HepG2 (cell line): ENCODE data around the gene XAF1. TPM values are rescaled to one million over a fixed set of nuclear protein-coding genes. Genes with fewer than 3 reads are reported as not detected.

Source experiments
- ATF7 ChIP-seq, 2 experiments: fragments of 450-650 bp in 1 of 2; sonication (generic) in 1 of 2; formaldehyde crosslinking in 1 of 2; IDR thresholded peaks; 2 replicates each; pipeline versions ENCODE4 v1.4.0 to v1.6.1; 2016 to 2020; ENCODE audit warnings: antibody characterized with exemption in 1 of 2, mild to moderate bottlenecking in 1 of 2, missing genetic modification reagents in 1 of 2
- ATM ChIP-seq: fragments of 450-650 bp; IDR thresholded peaks from 2 replicates; pipeline ENCODE4 v1.7.1; 2017; ENCODE audit warnings: mild to moderate bottlenecking, borderline replicate concordance
- ATRX ChIP-seq: sonication (generic); formaldehyde crosslinking; IDR thresholded peaks from 2 replicates; pipeline ENCODE4 v1.4.0; 2020; ENCODE audit warnings: missing genetic modification reagents, borderline replicate concordance
- BRCA1 ChIP-seq: sonication (generic); formaldehyde crosslinking; IDR thresholded peaks from 2 replicates; pipeline ENCODE4 v1.4.0; 2020; ENCODE audit warnings: missing genetic modification reagents
- EED ChIP-seq: sonication (generic); formaldehyde crosslinking; IDR thresholded peaks from 2 replicates; pipeline ENCODE4 v1.5.0; 2020; ENCODE audit warnings: mild to moderate bottlenecking, missing genetic modification reagents
- HMGA1 ChIP-seq: sonication (generic); formaldehyde crosslinking; conservative IDR thresholded peaks from 2 replicates; pipeline ENCODE4 v1.4.0; 2020; ENCODE audit warnings: missing genetic modification reagents
- HNRNPLL ChIP-seq: fragments of 200-400 bp; formaldehyde crosslinking; IDR thresholded peaks from 2 replicates; pipeline ENCODE4 v1.6.1; 2017; ENCODE audit warnings: mild to moderate bottlenecking, low read depth, low read length; ENCODE audit not compliant: poor library complexity, severe bottlenecking
- KAT8 ChIP-seq: IDR thresholded peaks from 2 replicates; pipeline ENCODE4 v1.6.1; 2016; ENCODE audit warnings: missing genetic modification reagents, missing compliant biosample characterization
- KDM3A ChIP-seq: IDR thresholded peaks from 2 replicates; pipeline ENCODE4 v1.6.1; 2018; ENCODE audit warnings: low read depth, missing compliant biosample characterization
- MATR3 ChIP-seq: sonication (generic); formaldehyde crosslinking; IDR thresholded peaks from 2 replicates; pipeline ENCODE4 v1.4.0; 2020; ENCODE audit warnings: missing genetic modification reagents
- MAX ChIP-seq: IDR thresholded peaks from 2 replicates; pipeline ENCODE4 v1.6.1; 2012; ENCODE audit warnings: inconsistent platforms
- MLX ChIP-seq: IDR thresholded peaks from 2 replicates; pipeline ENCODE4 v1.6.1; 2016
- NPAS2 ChIP-seq: sonication (generic); formaldehyde crosslinking; IDR thresholded peaks from 2 replicates; pipeline ENCODE4 v1.8.0; 2022; ENCODE audit warnings: mild to moderate bottlenecking, missing genetic modification reagents, borderline replicate concordance
- NR2F6 ChIP-seq, 2 experiments: IDR thresholded peaks; 2 replicates each; pipeline ENCODE4 v1.6.1; 2016; ENCODE audit warnings: antibody characterized with exemption in 1 of 2, mild to moderate bottlenecking in 1 of 2
- RBFOX2 ChIP-seq: fragments of 200-400 bp; formaldehyde crosslinking; IDR thresholded peaks from 2 replicates; pipeline ENCODE4 v1.6.1; 2017; ENCODE audit warnings: low read depth, mild to moderate bottlenecking, low read length
- SRF ChIP-seq: IDR thresholded peaks from 2 replicates; pipeline ENCODE4 v1.6.1; 2011; ENCODE audit warnings: mild to moderate bottlenecking, low read depth, low read length, moderate library complexity
- SRSF4 ChIP-seq: fragments of 200-400 bp; formaldehyde crosslinking; IDR thresholded peaks from one replicate; pipeline ENCODE4 v1.6.1; 2018; ENCODE audit warnings: mild to moderate bottlenecking, low read depth, low read length, moderate library complexity; ENCODE audit not compliant: poor library complexity, severe bottlenecking
- YEATS4 ChIP-seq: sonication (generic); formaldehyde crosslinking; IDR thresholded peaks from 2 replicates; pipeline ENCODE4 v1.4.0; 2020; ENCODE audit warnings: missing genetic modification reagents, borderline replicate concordance
- ZBTB7B ChIP-seq: sonication (generic); formaldehyde crosslinking; IDR thresholded peaks from 2 replicates; pipeline ENCODE4 v1.4.0; 2020; ENCODE audit warnings: missing genetic modification reagents
- ZKSCAN5 ChIP-seq: sonication (generic); formaldehyde crosslinking; IDR thresholded peaks from 2 replicates; pipeline ENCODE4 v1.5.1; 2020; ENCODE audit warnings: mild to moderate bottlenecking, missing genetic modification reagents
- ZNF136 ChIP-seq: sonication (generic); formaldehyde crosslinking; IDR thresholded peaks from 2 replicates; pipeline ENCODE4 v1.8.1; 2022; ENCODE audit warnings: low read depth, mild to moderate bottlenecking, moderate library complexity, missing genetic modification reagents
- ZNF235 ChIP-seq: sonication (generic); formaldehyde crosslinking; IDR thresholded peaks from 2 replicates; pipeline ENCODE4 v1.8.1; 2023; ENCODE audit warnings: mild to moderate bottlenecking, missing genetic modification reagents, borderline replicate concordance
- ZNF260 ChIP-seq: sonication (generic); formaldehyde crosslinking; IDR thresholded peaks from 2 replicates; pipeline ENCODE4 v1.4.0; 2020; ENCODE audit warnings: missing genetic modification reagents, low read depth, mild to moderate bottlenecking, borderline replicate concordance
- ZNF264 ChIP-seq: sonication (generic); formaldehyde crosslinking; IDR thresholded peaks from 2 replicates; pipeline ENCODE4 v1.4.0; 2020; ENCODE audit warnings: missing genetic modification reagents
- ZNF605 ChIP-seq: sonication (generic); formaldehyde crosslinking; IDR thresholded peaks from 2 replicates; pipeline ENCODE4 v1.8.0; 2022; ENCODE audit warnings: mild to moderate bottlenecking, missing genetic modification reagents
- ZNF746 ChIP-seq: sonication (generic); formaldehyde crosslinking; IDR thresholded peaks from 2 replicates; pipeline ENCODE4 v1.8.0; 2022; ENCODE audit warnings: mild to moderate bottlenecking, missing genetic modification reagents
- ZNF781 ChIP-seq: sonication (generic); formaldehyde crosslinking; IDR thresholded peaks from 2 replicates; pipeline ENCODE4 v1.5.1; 2020; ENCODE audit warnings: borderline replicate concordance, mild to moderate bottlenecking, missing genetic modification reagents; ENCODE audit errors: not compliant biosample characterization
- ZNF839 ChIP-seq: sonication (generic); formaldehyde crosslinking; IDR thresholded peaks from 2 replicates; pipeline ENCODE4 v1.4.0; 2020; ENCODE audit warnings: missing genetic modification reagents, mild to moderate bottlenecking, borderline replicate concordance
- ZSCAN25 ChIP-seq: sonication (generic); formaldehyde crosslinking; IDR thresholded peaks from 2 replicates; pipeline ENCODE4 v1.8.0; 2022; ENCODE audit warnings: mild to moderate bottlenecking, missing genetic modification reagents
- ZXDC ChIP-seq: sonication (generic); formaldehyde crosslinking; IDR thresholded peaks from 2 replicates; pipeline ENCODE4 v1.5.0; 2020; ENCODE audit warnings: mild to moderate bottlenecking, missing genetic modification reagents
- polyA plus RNA-seq, 8 experiments: library from polyadenylated mRNA; depleted of rRNA in 3 of 8; stranded (reverse) in 7 of 8; unstranded in 1 of 8; fragments of >200 nt; fragmentation: Illumina TruSeq in 4 of 8; extraction: Trizol in 4 of 8; gene quantifications; 2 replicates each; pipeline versions ENCODE4 v1.2.1 to v1.2.3, GENCODE V29; 2011 to 2016; ENCODE audit warnings: low read depth in 4 of 8, missing spikeins in 1 of 8, mixed read lengths in 1 of 8; ENCODE audit not compliant: insufficient read depth in 1 of 8
- total RNA-seq, 5 experiments: library from RNA; depleted of rRNA; stranded (reverse); fragments of >200 nt; fragmentation: Illumina TruSeq; extraction: Trizol; gene quantifications; 2 replicates each; pipeline ENCODE4 v1.2.3, GENCODE V29; 2016; ENCODE audit warnings: low read depth in 1 of 5

Gene XAF1
- total and polyA plus RNA-seq, 2 of the 13 experiments (the other 11 are each of a cell fraction or from before 2014, with no cell fraction given) = 1.2 to 2.4 TPM

- TF ChIP-seq ATF7 (IDR thresholded peaks at IDR 0.05) (peak; percentile 35; the same call in 1 of the 2 replicates), ATF7 (CRISPR knock-in tag; IDR thresholded peaks at IDR 0.05) (no peak), ZBTB7B (CRISPR knock-in tag) (no peak), NR2F6 (IDR thresholded peaks at IDR 0.05) (no peak), NR2F6 (CRISPR knock-in tag; IDR thresholded peaks at IDR 0.05) (peak; percentile 43; the same call in 1 of the 2 replicates), SRSF4 (no peak), ZNF260 (CRISPR knock-in tag) (no peak), SRF (no peak), KDM3A (CRISPR knock-in tag) (no peak), MLX (no peak), ZNF781 (CRISPR knock-in tag) (no peak), ZNF235 (CRISPR knock-in tag) (no peak), BRCA1 (no peak; the same call in 1 of the 2 replicates), ZNF605 (no peak), MAX (no peak), ZSCAN25 (CRISPR knock-in tag) (no peak), KAT8 (no peak), HNRNPLL (peak; percentile 16), MATR3 (no peak), ATM (peak; percentile 79; the same call in 1 of the 2 replicates), EED (CRISPR knock-in tag) (no peak), RBFOX2 (peak; percentile 46; the same call in 1 of the 2 replicates), NPAS2 (CRISPR knock-in tag) (no peak), ZNF136 (no peak), ZNF839 (no peak), ZNF746 (CRISPR knock-in tag) (no peak), ZXDC (CRISPR knock-in tag) (no peak), YEATS4 (no peak), ZKSCAN5 (no peak), ATRX (no peak), HMGA1 (CRISPR knock-in tag) (no peak), ZNF264 (CRISPR knock-in tag) (no peak; the same call in 1 of the 2 replicates)
Observed at GRCh38 chr17:6711081-6711674, 44.7 kb upstream of the XAF1 start (continued).
